22Rv1 (cell line): ENCODE measurements around the gene DTX1.

Source experiments
- H3K27ac ChIP-seq: fragments of 450-650 bp; 2 replicates; pipeline ENCODE4 v1.5.1; 2017
- CTCF ChIP-seq: fragments of 450-650 bp; IDR thresholded peaks from 2 replicates; pipeline ENCODE4 v1.5.1; 2017; ENCODE audit warnings: mild to moderate bottlenecking
- ZFX ChIP-seq: fragments of 450-650 bp; IDR thresholded peaks from 2 replicates; pipeline ENCODE4 v1.6.1; 2017; ENCODE audit warnings: antibody characterized with exemption, borderline replicate concordance

Gene DTX1

GRCh38 chr12:113022563-113023297, 33.8 kb upstream of the DTX1 start:
- H3K27ac ChIP-seq: no peak overlapping the region
- no peak for TF ChIP-seq ZFX
- no peak for TF ChIP-seq CTCF

- TF ChIP-seq ZFX (no peak), CTCF (no peak)
These were observed 28.8 kb upstream of the DTX1 start for GRCh38 chr12:113027726-113028125.

GRCh38 chr12:113030875-113031525, 25.5 kb upstream of the DTX1 start:
- no peak overlapping the region for H3K27ac ChIP-seq
- TF ChIP-seq ZFX: no peak
- peak; percentile 95 for TF ChIP-seq CTCF

More at GRCh38 chr12:113027726-113028125, 28.8 kb upstream of the DTX1 start:
- H3K27ac ChIP-seq: no peak overlapping the region

- no peak overlapping the region for H3K27ac ChIP-seq
- TF ChIP-seq ZFX (no peak), CTCF (no peak)
These were observed 16.6 kb upstream of the DTX1 start for GRCh38 chr12:113039911-113040445.

- no peak overlapping the region for H3K27ac ChIP-seq
- TF ChIP-seq ZFX: no peak
- TF ChIP-seq CTCF: no peak
These were observed 15.8 kb upstream of the DTX1 start for GRCh38 chr12:113040722-113041171.

- no peak overlapping the region for H3K27ac ChIP-seq
- no peak for TF ChIP-seq CTCF
- no peak for TF ChIP-seq ZFX
These were observed 15.0 kb upstream of the DTX1 start for GRCh38 chr12:113041560-113041959.

- TF ChIP-seq CTCF: no peak
- no peak for TF ChIP-seq ZFX
- H3K27ac ChIP-seq: no peak overlapping the region
These were observed 13.3 kb upstream of the DTX1 start for GRCh38 chr12:113043240-113043639.
